ENCODE data around the gene IDI1.
A peak's percentile ranks its signal among the peaks of the same experiment; 100 is the strongest.
"Not testable (repeated sequence)": the region's sequence is repeated elsewhere in the genome, so short reads cannot be mapped to it uniquely, and the experiment has no call there.

Gene IDI1

GRCh38 chr10:1063232-1063865, 14.4 kb upstream of the IDI1 start:
- DNase-seq (ENCODE audit: low spot score), result no peak

- DNase-seq (ENCODE audit: low spot score), result no peak
Observed at GRCh38 chr10:1061930-1062774, 13.2 kb upstream of the IDI1 start.

- DNase-seq (ENCODE audit: low spot score), result no peak
Observed at GRCh38 chr10:1059902-1060301, 11.0 kb upstream of the IDI1 start.

- DNase-seq (ENCODE audit: low spot score), result no peak
Observed at GRCh38 chr10:1058017-1058416, 9.1 kb upstream of the IDI1 start.

GRCh38 chr10:1057106-1057657, 8.3 kb upstream of the IDI1 start:
- DNase-seq (ENCODE audit: low spot score), result no peak

GRCh38 chr10:1056326-1057105, 7.6 kb upstream of the IDI1 start, which contains the start of gene WDR37:
Gene WDR37, plus strand, starts transcription at chr10:1056385. Its CDS starts 15,771 bp downstream, at chr10:1072156.
- peak; percentile 92 for DNase-seq (ENCODE audit: low spot score)

- DNase-seq (ENCODE audit: low spot score), result no peak
Observed at GRCh38 chr10:1054684-1055083, 5.8 kb upstream of the IDI1 start.

- DNase-seq (ENCODE audit: low spot score), result peak; percentile 50
Observed at GRCh38 chr10:1050554-1050953, 1.6 kb upstream of the IDI1 start.

GRCh38 chr10:1050145-1050544, 1.2 kb upstream of the IDI1 start:
- DNase-seq (ENCODE audit: low spot score), result peak; percentile 60

- DNase-seq (ENCODE audit: low spot score), result no peak
Observed at GRCh38 chr10:1049425-1049958, 573 bp upstream of the IDI1 start.

- DNase-seq (ENCODE audit: low spot score), result no peak
Observed at GRCh38 chr10:1048349-1048731, 579 bp downstream of the IDI1 start.

- DNase-seq (ENCODE audit: low spot score), result peak; percentile 43
Observed at GRCh38 chr10:1047937-1048336, 982 bp downstream of the IDI1 start.

- no peak for DNase-seq (ENCODE audit: low spot score)
Observed at GRCh38 chr10:1045415-1045814, 3.5 kb downstream of the IDI1 start.

GRCh38 chr10:1044964-1045363, 4.0 kb downstream of the IDI1 start:
- DNase-seq (ENCODE audit: low spot score), result no peak

- no peak for DNase-seq (ENCODE audit: low spot score)
Observed at GRCh38 chr10:1044146-1044545, 4.8 kb downstream of the IDI1 start.

GRCh38 chr10:1043532-1043995, 5.4 kb downstream of the IDI1 start:
- DNase-seq (ENCODE audit: low spot score), result no peak

GRCh38 chr10:1041514-1041913, 7.4 kb downstream of the IDI1 start:
- no peak for DNase-seq (ENCODE audit: low spot score)

GRCh38 chr10:1040133-1040532, 8.8 kb downstream of the IDI1 start:
- no peak for DNase-seq (ENCODE audit: low spot score)

- not testable (repeated sequence) for DNase-seq (ENCODE audit: low spot score)
Observed at GRCh38 chr10:1038769-1039168, 10.2 kb downstream of the IDI1 start.

- no peak for DNase-seq (ENCODE audit: low spot score)
Observed at GRCh38 chr10:1037098-1037497, 11.8 kb downstream of the IDI1 start.

GRCh38 chr10:1036341-1036791, 12.6 kb downstream of the IDI1 start:
- DNase-seq (ENCODE audit: low spot score), result no peak
